Ectodermal cell (in vitro differentiated cells): ENCODE data around the gene TIAL1.
"Not testable (repeated sequence)": the region's sequence is repeated elsewhere in the genome, so short reads cannot be mapped to it uniquely, and the experiment has no call there.

ENCODE experiments used
- H3K27ac ChIP-seq: 2 replicates; pipeline ENCODE4 v1.7.0; 2013; ENCODE audit warnings: mild to moderate bottlenecking, low read depth, low read length; ENCODE audit not compliant: insufficient read depth, poor library complexity, severe bottlenecking
- H3K27me3 ChIP-seq: 2 replicates; pipeline ENCODE4 v1.7.0; 2013; ENCODE audit warnings: mild to moderate bottlenecking, low read length; ENCODE audit not compliant: insufficient read depth, control insufficient read depth, poor library complexity, severe bottlenecking
- H3K36me3 ChIP-seq: one replicate; pipeline ENCODE4 v1.7.0; 2013; ENCODE audit warnings: low read length; ENCODE audit not compliant: control insufficient read depth, insufficient read depth
- H3K4me1 ChIP-seq: one replicate; pipeline ENCODE4 v1.7.0; 2013; ENCODE audit warnings: low read length; ENCODE audit not compliant: control insufficient read depth, insufficient read depth
- H3K4me3 ChIP-seq: 2 replicates; pipeline ENCODE4 v1.7.0; 2013; ENCODE audit warnings: low read depth, low read length, control low read depth; ENCODE audit not compliant: insufficient read depth
- H3K9me3 ChIP-seq: 2 replicates; pipeline ENCODE4 v1.7.0; 2013; ENCODE audit warnings: mild to moderate bottlenecking, low read length, moderate library complexity; ENCODE audit not compliant: control insufficient read depth
- WGBS, 2 experiments: methylation state at CpG; one replicate each; pipeline ENCODE4 v1.1.7; 2013; ENCODE audit warnings: missing lambda C conversion rate in 2 of 2; 5-methylcytosine and 5-hydroxymethylcytosine counted together

The TIAL1 gene

DNA sequence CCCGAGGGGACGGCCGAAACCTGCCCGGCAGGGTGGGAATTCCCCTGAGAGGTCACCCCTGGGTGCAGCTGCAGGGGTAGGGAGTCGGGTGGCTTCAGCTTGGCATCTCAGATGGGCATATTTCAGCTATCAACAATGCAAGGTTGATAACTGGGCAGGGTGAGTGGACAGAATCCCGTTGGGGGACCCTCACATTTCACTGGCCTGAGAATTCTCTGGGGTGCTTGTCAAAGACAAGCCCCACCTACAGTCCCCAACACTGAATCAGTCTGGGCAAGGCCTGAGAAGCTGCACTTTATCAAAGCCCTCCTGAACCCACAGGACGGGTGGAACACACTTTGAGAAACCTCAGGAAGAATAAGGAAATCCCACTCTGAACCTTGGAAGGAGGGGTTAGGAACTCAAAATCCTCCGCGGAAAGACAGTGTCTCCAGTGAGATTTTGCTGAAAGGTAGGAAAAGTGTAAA is 57.4 kb downstream of the TIAL1 start:
- Histone ChIP-seq H3K9me3 (no peaks in the 10 kb centered on the region), H3K36me3 (no peaks in the 10 kb centered on the region), H3K27ac (no peak overlapping the region), H3K27me3 (peaks cover 58% of the 10 kb centered on the region), H3K4me3 (no peak overlapping the region), H3K4me1 (peaks cover 26% of the 10 kb centered on the region)
- 92 to 93% methylated on average over 9 of the region's 9 CpGs for WGBS, 2 experiments

DNA sequence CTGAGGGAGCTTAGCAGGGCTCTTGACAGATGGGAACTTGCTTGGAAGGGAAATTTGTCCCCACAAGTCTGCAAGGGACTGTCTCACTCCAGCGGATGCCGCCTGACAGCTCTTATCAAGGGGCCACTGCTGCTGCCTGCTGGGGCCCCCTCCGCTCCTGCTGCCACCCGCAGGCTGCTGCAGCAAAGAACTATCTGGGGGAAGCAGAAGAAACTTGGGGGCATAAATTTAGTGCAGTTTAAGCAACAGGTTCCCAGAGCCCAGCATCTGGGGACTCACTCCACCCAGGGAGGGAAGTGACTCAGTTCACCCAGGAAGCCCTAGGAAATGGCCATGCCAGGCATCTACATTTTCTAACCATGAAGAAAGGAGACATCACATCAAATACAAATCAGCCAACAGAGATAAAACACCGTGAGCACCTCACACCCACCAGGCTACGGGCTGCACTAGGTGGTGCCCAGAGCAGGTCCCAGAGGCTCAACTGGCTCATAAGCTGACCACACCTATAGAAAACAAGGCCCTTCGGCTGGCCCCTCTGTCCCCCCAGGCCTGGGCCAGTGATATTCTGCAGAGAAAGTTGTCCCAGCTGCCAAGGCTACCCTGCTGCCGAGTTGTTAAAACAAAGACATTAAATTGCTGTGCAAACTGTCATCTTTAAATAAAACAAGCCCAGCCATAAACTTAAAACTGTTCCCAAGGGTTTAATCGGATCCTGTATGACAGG is 58.0 kb downstream of the TIAL1 start:
- no peak overlapping the region for H3K27ac ChIP-seq
- 84 to 85% methylated on average over 9 of the region's 9 CpGs for WGBS, 2 experiments
- H3K36me3 ChIP-seq: no peaks in the 10 kb centered on the region
- H3K4me3 ChIP-seq: no peak overlapping the region
- H3K27me3 ChIP-seq: peaks cover 52% of the 10 kb centered on the region
- H3K9me3 ChIP-seq: no peaks in the 10 kb centered on the region
- peaks cover 20% of the 10 kb centered on the region for H3K4me1 ChIP-seq

GRCh38 chr10:119537953-119538630 is 58.7 kb downstream of the TIAL1 start:
- no peak overlapping the region for H3K4me3 ChIP-seq
- 84 to 85% methylated on average over 4 to 5 of the region's 5 CpGs for WGBS, 2 experiments
- no peak overlapping the region for H3K27ac ChIP-seq
- peaks cover 45% of the 10 kb centered on the region for H3K27me3 ChIP-seq
- H3K9me3 ChIP-seq: no peaks in the 10 kb centered on the region
- peaks cover 15% of the 10 kb centered on the region for H3K4me1 ChIP-seq
- no peaks in the 10 kb centered on the region for H3K36me3 ChIP-seq

DNA sequence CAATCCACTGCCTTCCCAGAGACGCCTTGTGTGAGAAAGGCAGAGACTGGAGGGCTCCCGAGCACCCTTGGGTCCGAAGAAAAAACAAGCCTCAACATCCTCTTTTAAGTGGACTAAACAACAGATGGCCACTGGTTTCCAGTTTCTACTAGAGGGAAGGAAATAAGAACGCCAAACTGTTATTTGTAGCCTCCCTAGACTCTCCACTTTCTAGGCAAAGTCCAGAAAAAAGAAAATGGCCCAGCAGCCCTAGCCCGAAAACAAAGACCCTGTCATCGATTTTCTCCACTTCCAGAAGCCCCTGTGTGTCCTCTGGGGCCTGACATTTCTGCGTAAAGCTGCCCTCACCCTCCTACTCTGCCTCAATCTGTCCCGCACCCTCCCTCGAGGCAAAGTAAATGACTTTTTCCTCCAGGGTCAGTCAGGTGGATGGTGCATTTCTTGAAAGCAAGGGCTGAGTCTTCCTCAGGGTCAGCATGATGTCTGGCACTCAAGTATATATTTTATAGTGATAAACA is 60.2 kb downstream of the TIAL1 start:
- Histone ChIP-seq H3K27ac (no peak overlapping the region), H3K4me1 (peaks cover 15% of the 10 kb centered on the region), H3K27me3 (peaks cover 30% of the 10 kb centered on the region), H3K9me3 (no peaks in the 10 kb centered on the region), H3K4me3 (no peak overlapping the region), H3K36me3 (no peaks in the 10 kb centered on the region)
- WGBS, 2 experiments: 83 to 88% methylated on average over 9 of the region's 9 CpGs

GRCh38 chr10:119535837-119536507 is 60.8 kb downstream of the TIAL1 start:
- peaks cover 15% of the 10 kb centered on the region for H3K4me1 ChIP-seq
- no peaks in the 10 kb centered on the region for H3K36me3 ChIP-seq
- H3K9me3 ChIP-seq: no peaks in the 10 kb centered on the region
- H3K27ac ChIP-seq: no peak overlapping the region
- no peak overlapping the region for H3K4me3 ChIP-seq
- peaks cover 24% of the 10 kb centered on the region for H3K27me3 ChIP-seq
- WGBS, 2 experiments: 91 to 92% methylated on average over 11 of the region's 11 CpGs

GRCh38 chr10:119535305-119535704 is 61.5 kb downstream of the TIAL1 start:
- WGBS, 2 experiments: 94 to 97% methylated on average over 3 of the region's 3 CpGs

DNA sequence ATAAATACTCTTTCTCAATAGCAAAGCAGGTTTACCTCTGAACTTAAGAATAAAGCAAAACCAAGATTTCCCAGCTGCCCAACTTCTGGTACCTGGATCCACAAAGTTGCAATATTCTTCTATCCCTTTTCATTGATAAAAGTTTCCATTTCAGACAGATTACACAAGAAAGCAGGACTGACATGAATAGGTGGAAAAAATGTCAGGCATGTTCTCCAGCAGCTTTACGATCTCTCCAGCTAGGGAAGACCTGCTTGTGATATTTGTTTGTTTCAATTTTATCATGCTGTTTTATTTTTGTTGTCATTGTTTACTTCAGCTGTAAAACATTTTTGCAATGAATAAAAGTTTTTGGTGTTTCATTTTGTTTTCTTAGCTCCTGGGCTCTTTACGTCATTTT is 63.3 kb downstream of the TIAL1 start:
- no peaks in the 10 kb centered on the region for H3K36me3 ChIP-seq
- WGBS, 2 experiments: 97 to 99% methylated on average over 2 of the region's 2 CpGs
- H3K4me3 ChIP-seq: no peak overlapping the region
- peaks cover 11% of the 10 kb centered on the region for H3K4me1 ChIP-seq
- H3K27ac ChIP-seq: no peak overlapping the region
- no peaks in the 10 kb centered on the region for H3K27me3 ChIP-seq
- no peaks in the 10 kb centered on the region for H3K9me3 ChIP-seq

More at GRCh38 chr10:119535305-119535704, 61.5 kb downstream of the TIAL1 start:
- peaks cover 18% of the 10 kb centered on the region for H3K27me3 ChIP-seq
- no peaks in the 10 kb centered on the region for H3K9me3 ChIP-seq
- H3K36me3 ChIP-seq: no peaks in the 10 kb centered on the region
- no peak overlapping the region for H3K27ac ChIP-seq
- H3K4me3 ChIP-seq: no peak overlapping the region
- H3K4me1 ChIP-seq: peaks cover 15% of the 10 kb centered on the region

DNA sequence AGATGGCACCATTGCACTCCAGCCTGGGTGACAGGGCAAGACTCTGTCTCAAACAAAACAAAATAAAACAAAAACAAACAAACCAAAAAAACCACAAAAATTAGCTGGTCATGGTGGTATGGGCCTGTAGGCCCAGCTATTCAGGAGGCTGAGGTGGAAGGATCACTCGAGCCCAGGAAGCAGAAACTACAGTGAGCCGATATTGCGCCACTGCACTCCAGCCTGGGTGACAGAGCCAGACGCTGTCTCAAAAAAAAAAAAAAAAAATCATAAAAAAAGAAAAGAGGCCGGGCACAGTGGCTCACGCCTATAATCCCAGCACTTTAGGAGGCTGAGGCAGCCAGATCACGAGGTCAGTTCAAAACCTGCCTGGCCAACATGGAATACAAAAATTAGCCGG is 64.0 kb downstream of the TIAL1 start:
- not testable (repeated sequence) for H3K9me3 ChIP-seq, H3K27ac ChIP-seq, H3K27me3 ChIP-seq, H3K4me3 ChIP-seq, H3K4me1 ChIP-seq, H3K36me3 ChIP-seq
- 93 to 95% methylated on average over 8 of the region's 8 CpGs for WGBS, 2 experiments

- not testable (repeated sequence) for H3K36me3 ChIP-seq, H3K4me1 ChIP-seq, H3K9me3 ChIP-seq, H3K27ac ChIP-seq, H3K27me3 ChIP-seq, H3K4me3 ChIP-seq
- WGBS, 2 experiments: 91 to 94% methylated on average over 8 of the region's 8 CpGs
Observed at GRCh38 chr10:119532251-119532650, 64.5 kb downstream of the TIAL1 start.

DNA sequence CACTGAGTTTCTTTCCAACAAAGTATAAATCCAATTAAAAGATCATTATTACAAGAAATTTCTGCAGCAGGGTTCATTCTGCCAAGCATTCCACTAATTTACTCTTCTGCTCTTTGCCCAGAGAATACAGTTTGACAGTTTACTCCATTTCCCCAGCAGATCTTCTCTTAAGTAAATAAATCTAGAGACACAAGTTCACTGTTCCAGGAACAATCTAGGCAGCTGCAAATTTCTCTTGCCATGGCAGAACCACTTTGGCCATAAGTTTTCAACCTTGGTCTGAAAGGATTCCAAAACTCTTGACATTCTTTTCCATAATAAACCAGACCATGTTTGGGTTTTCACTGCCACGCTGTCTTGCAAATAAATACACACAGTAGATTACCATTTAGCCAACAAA is 65.7 kb downstream of the TIAL1 start:
- H3K27me3 ChIP-seq: no peaks in the 10 kb centered on the region
- no peak overlapping the region for H3K27ac ChIP-seq
- H3K36me3 ChIP-seq: no peaks in the 10 kb centered on the region
- no peaks in the 10 kb centered on the region for H3K9me3 ChIP-seq
- no peak overlapping the region for H3K4me3 ChIP-seq
- 98 to 100% methylated on average over 1 of the region's 1 CpG for WGBS, 2 experiments
- H3K4me1 ChIP-seq: no peaks in the 10 kb centered on the region
